CD4-positive, alpha-beta T cell (primary cell): ENCODE results near the gene RABEPK. TPM values are rescaled to one million over a fixed set of nuclear protein-coding genes. Genes with fewer than 3 reads are reported as not detected.

Experiments
- ATAC-seq: fragments of 200-7000 bp; cut with Tn5 transposase; one replicate; pipeline ENCODE4 v1.10.0; 2022; ENCODE audit warnings: mild to moderate bottlenecking; ENCODE audit not compliant: poor library complexity
- CTCF ChIA-PET: fragments of 350-600 bp; sonication (Branson Sonifier 250); formaldehyde crosslinking; loops from one replicate; lab custom pipeline; 2021; ENCODE audit warnings: antibody characterized with exemption, inconsistent platforms; lab: Charles Lee
- POLR2A ChIA-PET: fragments of 350-600 bp; sonication (Branson Sonifier 250); formaldehyde crosslinking; loops from one replicate; lab custom pipeline; 2021; ENCODE audit warnings: antibody characterized with exemption, inconsistent platforms; lab: Charles Lee
- DNase-seq, 14 experiments: peaks; one replicate each; pipeline ENCODE4 v3.0.0-alpha.2; 2013 to 2020; ENCODE audit warnings: mixed read lengths in 2 of 14
- H3K27ac ChIP-seq, 2 donors: one replicate each; pipeline versions ENCODE4 v1.5.1 to v1.7.0; 2013; ENCODE audit warnings: low read length in 2 of 2, low read depth in 1 of 2, mild to moderate bottlenecking in 1 of 2
- H3K27me3 ChIP-seq, 2 experiments: 1 replicate in 1 of 2; 2 replicates in 1 of 2; pipeline versions ENCODE4 v1.6.1 to v1.7.0; 2013; ENCODE audit warnings: low read length in 2 of 2, control low read depth in 1 of 2, mild to moderate bottlenecking in 1 of 2, moderate library complexity in 1 of 2; ENCODE audit not compliant: insufficient read depth in 2 of 2, control insufficient read depth in 1 of 2
- H3K36me3 ChIP-seq: one replicate; pipeline ENCODE4 v1.6.1; 2013; ENCODE audit warnings: low read length, control low read depth; ENCODE audit not compliant: insufficient read depth
- H3K4me1 ChIP-seq: one replicate; pipeline ENCODE4 v1.6.1; 2013; ENCODE audit warnings: low read length, control low read depth; ENCODE audit not compliant: insufficient read depth
- H3K4me3 ChIP-seq: one replicate; pipeline ENCODE4 v1.5.1; 2013; ENCODE audit warnings: mild to moderate bottlenecking, low read length, moderate library complexity
- H3K9me3 ChIP-seq, 2 experiments: 1 replicate in 1 of 2; 2 replicates in 1 of 2; pipeline versions ENCODE4 v1.6.1 to v1.7.0; 2013; ENCODE audit warnings: low read length in 2 of 2, mild to moderate bottlenecking in 2 of 2, control low read depth in 1 of 2, moderate library complexity in 1 of 2; ENCODE audit not compliant: control insufficient read depth in 1 of 2, insufficient read depth in 1 of 2
- H3K27ac Mint-ChIP-seq: one replicate; pipeline ENCODE4 v1.8.0; 2020; ENCODE audit warnings: mixed read lengths
- H3K27me3 Mint-ChIP-seq: one replicate; pipeline ENCODE4 v1.8.0; 2021; ENCODE audit warnings: mixed read lengths
- H3K36me3 Mint-ChIP-seq: one replicate; pipeline ENCODE4 v1.8.0; 2021; ENCODE audit warnings: low read depth, mixed read lengths
- H3K4me1 Mint-ChIP-seq: one replicate; pipeline ENCODE4 v1.8.0; 2021; ENCODE audit warnings: low read depth, mixed read lengths
- H3K4me3 Mint-ChIP-seq: one replicate; pipeline ENCODE4 v1.8.0; 2020; ENCODE audit warnings: mild to moderate bottlenecking, mixed read lengths
- H3K9me3 Mint-ChIP-seq: one replicate; pipeline ENCODE4 v1.8.0; 2020; ENCODE audit warnings: mixed read lengths
- intact Hi-C, 2 experiments: fragments of 100-400 bp; cut with DNase I in 1 of 2; cut with micrococcal nuclease in 1 of 2; formaldehyde crosslinking; loops; one replicate each; pipeline versions ENCODE4 v1.15.1 to v1.9.0; 2023 to 2025; cut with DNase I, micrococcal nuclease
- total RNA-seq, 174 experiments: library from RNA in 2 of 174; stranded (reverse) in 2 of 174; gene quantifications; one replicate each; pipeline ENCODE4 v1.2.3 and lab custom pipeline; 2021 to 2026
- TF ChIP-seq, protein P1 (sequence below): fragments of 200-600 bp; IDR thresholded peaks from one replicate; pipeline ENCODE4 v1.8.0; 2022; ENCODE audit warnings: antibody characterized with exemption, mild to moderate bottlenecking

Gene RABEPK
- total RNA-seq, 2 experiments from 2014 or later: 6.8 to 8.3 TPM

DNA sequence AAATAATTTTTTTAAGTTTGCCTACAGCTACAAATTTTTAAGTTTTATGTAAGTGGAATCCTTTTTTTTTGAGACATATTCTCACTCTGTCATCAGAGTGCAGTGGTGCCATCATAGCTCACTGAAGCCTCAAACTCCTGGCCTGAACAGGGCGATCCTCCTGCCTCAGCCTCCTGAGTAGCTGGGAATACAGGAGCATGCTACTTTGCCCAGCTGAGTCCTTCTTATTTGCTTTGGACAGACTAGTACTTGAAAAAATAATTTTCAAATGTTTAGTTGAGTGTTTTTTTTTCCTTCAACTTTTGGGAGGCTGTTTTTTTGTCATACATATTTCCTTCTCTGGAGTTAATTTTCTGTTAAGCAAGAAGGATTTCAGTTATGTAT, 68.7 kb downstream of the RABEPK start:
- Mint-ChIP-seq H3K4me3 (no peak overlapping the region), H3K36me3 (peaks cover 61% of the 10 kb centered on the region), H3K27me3 (no peaks in the 10 kb centered on the region), H3K27ac (no peak overlapping the region), H3K9me3 (no peaks in the 10 kb centered on the region), H3K4me1 (peaks cover 55% of the 10 kb centered on the region)
- H3K4me3 ChIP-seq: no peak overlapping the region
- H3K27me3 ChIP-seq: no peaks in the 10 kb centered on the region
- ChIA-PET POLR2A (interaction anchor here (0.9 to 1.2 kb wide), 2 partner anchors 13 to 28 kb away, joined by 3 to 4 read pairs; partner anchors contain the start of gene HSPA5), CTCF (interaction anchor here (0.5 to 0.6 kb wide), 2 partner anchors 33 to 406 kb away, joined by 3 to 4 read pairs; no protein-coding TSS in a partner anchor)
- H3K27ac ChIP-seq: no peak overlapping the region
- DNase-seq (no peak), ATAC-seq (no peak)
- peaks cover 13% of the 10 kb centered on the region for H3K36me3 ChIP-seq
- intact Hi-C loops: loop anchor here in 1 of 2 experiments (10.0 kb wide), 1 partner anchor 46 kb away; no protein-coding TSS in a partner anchor
- no peaks in the 10 kb centered on the region for H3K9me3 ChIP-seq
- TF ChIP-seq, protein P1, sequence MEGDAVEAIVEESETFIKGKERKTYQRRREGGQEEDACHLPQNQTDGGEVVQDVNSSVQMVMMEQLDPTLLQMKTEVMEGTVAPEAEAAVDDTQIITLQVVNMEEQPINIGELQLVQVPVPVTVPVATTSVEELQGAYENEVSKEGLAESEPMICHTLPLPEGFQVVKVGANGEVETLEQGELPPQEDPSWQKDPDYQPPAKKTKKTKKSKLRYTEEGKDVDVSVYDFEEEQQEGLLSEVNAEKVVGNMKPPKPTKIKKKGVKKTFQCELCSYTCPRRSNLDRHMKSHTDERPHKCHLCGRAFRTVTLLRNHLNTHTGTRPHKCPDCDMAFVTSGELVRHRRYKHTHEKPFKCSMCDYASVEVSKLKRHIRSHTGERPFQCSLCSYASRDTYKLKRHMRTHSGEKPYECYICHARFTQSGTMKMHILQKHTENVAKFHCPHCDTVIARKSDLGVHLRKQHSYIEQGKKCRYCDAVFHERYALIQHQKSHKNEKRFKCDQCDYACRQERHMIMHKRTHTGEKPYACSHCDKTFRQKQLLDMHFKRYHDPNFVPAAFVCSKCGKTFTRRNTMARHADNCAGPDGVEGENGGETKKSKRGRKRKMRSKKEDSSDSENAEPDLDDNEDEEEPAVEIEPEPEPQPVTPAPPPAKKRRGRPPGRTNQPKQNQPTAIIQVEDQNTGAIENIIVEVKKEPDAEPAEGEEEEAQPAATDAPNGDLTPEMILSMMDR: no peak
- peaks cover 9% of the 10 kb centered on the region for H3K4me1 ChIP-seq

DNA sequence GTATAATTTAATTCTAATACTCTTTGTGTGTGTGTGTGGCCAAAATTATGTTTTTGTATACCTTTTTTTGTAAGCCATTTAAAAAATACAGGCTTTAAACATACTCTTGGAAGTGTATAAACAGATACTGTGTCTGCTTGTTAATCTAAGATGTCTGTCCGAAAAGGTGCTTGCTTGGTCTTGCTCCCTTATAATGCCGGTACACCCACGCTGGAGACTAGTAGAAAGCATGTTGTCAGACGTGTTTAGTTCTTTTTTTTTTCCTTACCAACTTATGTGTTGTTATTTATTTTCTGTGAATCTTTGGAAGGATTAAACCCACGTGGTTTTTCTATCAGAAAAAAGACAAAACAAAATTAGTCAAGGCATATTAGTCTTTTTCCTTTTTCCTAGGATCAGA, 70.7 kb downstream of the RABEPK start:
- CTCF ChIA-PET: interaction anchor here (0.7 kb wide), 1 partner anchor 114 kb away, joined by 3 read pairs; no protein-coding TSS in a partner anchor
- Histone ChIP-seq H3K27ac (no peak overlapping the region), H3K4me3 (no peak overlapping the region), H3K9me3 (no peaks in the 10 kb centered on the region), H3K36me3 (peaks cover 8% of the 10 kb centered on the region), H3K4me1 (no peaks in the 10 kb centered on the region), H3K27me3 (no peaks in the 10 kb centered on the region)
- TF ChIP-seq, protein P1: no peak
- Mint-ChIP-seq H3K4me3 (no peak overlapping the region), H3K36me3 (peaks cover 46% of the 10 kb centered on the region), H3K9me3 (no peaks in the 10 kb centered on the region), H3K4me1 (peaks cover 44% of the 10 kb centered on the region), H3K27ac (no peak overlapping the region), H3K27me3 (no peaks in the 10 kb centered on the region)
- ATAC-seq (no peak), DNase-seq (no peak)
- intact Hi-C loops: no loop called here
- POLR2A ChIA-PET: no interaction called here

DNA sequence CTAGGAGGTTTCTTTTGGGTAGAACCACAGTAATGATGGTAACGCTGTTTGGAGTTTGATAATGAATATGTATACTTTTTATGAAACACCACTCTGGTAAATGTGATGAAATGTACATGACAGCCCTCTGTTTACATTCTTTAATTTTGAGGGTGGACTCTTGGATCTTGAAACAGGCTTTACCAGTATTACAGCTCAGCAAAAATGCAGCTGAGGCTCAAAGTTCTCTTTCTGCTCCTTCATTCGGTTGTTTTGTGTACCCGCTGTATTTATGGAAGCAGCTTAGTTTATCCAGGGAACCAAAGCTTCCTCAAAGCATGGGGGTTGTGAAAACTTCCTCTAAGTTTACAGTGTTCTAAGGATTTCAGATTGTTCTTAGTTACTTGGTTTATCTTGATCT, 72.4 kb downstream of the RABEPK start:
- intact Hi-C loops: no loop called here
- DNase-seq (no peak), ATAC-seq (no peak)
- no peak overlapping the region for H3K4me3 Mint-ChIP-seq
- peaks cover 39% of the 10 kb centered on the region for H3K36me3 Mint-ChIP-seq
- Histone ChIP-seq H3K27me3 (no peaks in the 10 kb centered on the region), H3K4me3 (no peak overlapping the region), H3K36me3 (peaks cover 12% of the 10 kb centered on the region), H3K9me3 (no peaks in the 10 kb centered on the region), H3K4me1 (no peaks in the 10 kb centered on the region), H3K27ac (no peak overlapping the region)
- no peak overlapping the region for H3K27ac Mint-ChIP-seq
- H3K9me3 Mint-ChIP-seq: no peaks in the 10 kb centered on the region
- TF ChIP-seq, protein P1: no peak
- ChIA-PET POLR2A (no interaction called here), CTCF (no interaction called here)
- H3K27me3 Mint-ChIP-seq: no peaks in the 10 kb centered on the region
- peaks cover 43% of the 10 kb centered on the region for H3K4me1 Mint-ChIP-seq
